OCI-LY7 (cell line): Measurements from ENCODE around the gene DIPK1B.

ENCODE experiments used
- CTCF ChIP-seq: fragments of 200-600 bp; sonication (generic); conservative IDR thresholded peaks from 2 replicates; pipeline ENCODE4 v1.5.1; 2014; ENCODE audit warnings: mild to moderate bottlenecking, antibody characterized with exemption, low read length, moderate library complexity, mixed read lengths
- EZH2phosphoT487 ChIP-seq: fragments of 200-600 bp; sonication (generic); IDR thresholded peaks from 2 replicates; pipeline ENCODE4 v1.6.1; 2018; ENCODE audit warnings: low read depth, borderline replicate concordance, mild to moderate bottlenecking, mixed run types, antibody characterized with exemption, low read length, moderate library complexity, mixed read lengths

GRCh38 chr9:136713550-136713949, 1.2 kb downstream of the DIPK1B start:
- TF ChIP-seq CTCF: no peak
- no peak for TF ChIP-seq EZH2phosphoT487
